GM10266 (cell line): ENCODE data around the gene RHCG.

Source experiments
- DNase-seq: peaks from one replicate; pipeline ENCODE4 v3.0.0; 2012; ENCODE audit errors: extremely low spot score
- TF ChIP-seq, protein P1 (sequence below): IDR thresholded peaks from 2 replicates; pipeline ENCODE4 v1.5.1; 2012; ENCODE audit warnings: mild to moderate bottlenecking, low read depth; ENCODE audit not compliant: control insufficient read depth, insufficient read depth; ENCODE audit errors: missing control alignments

Gene RHCG

GRCh38 chr15:89496155-89497098 lies at the start of gene RHCG:
RHCG (minus strand) TSS chr15:89496583; CDS start chr15:89496544, 39 bp downstream.
- DNase-seq, result no peak
- TF ChIP-seq, protein P1, sequence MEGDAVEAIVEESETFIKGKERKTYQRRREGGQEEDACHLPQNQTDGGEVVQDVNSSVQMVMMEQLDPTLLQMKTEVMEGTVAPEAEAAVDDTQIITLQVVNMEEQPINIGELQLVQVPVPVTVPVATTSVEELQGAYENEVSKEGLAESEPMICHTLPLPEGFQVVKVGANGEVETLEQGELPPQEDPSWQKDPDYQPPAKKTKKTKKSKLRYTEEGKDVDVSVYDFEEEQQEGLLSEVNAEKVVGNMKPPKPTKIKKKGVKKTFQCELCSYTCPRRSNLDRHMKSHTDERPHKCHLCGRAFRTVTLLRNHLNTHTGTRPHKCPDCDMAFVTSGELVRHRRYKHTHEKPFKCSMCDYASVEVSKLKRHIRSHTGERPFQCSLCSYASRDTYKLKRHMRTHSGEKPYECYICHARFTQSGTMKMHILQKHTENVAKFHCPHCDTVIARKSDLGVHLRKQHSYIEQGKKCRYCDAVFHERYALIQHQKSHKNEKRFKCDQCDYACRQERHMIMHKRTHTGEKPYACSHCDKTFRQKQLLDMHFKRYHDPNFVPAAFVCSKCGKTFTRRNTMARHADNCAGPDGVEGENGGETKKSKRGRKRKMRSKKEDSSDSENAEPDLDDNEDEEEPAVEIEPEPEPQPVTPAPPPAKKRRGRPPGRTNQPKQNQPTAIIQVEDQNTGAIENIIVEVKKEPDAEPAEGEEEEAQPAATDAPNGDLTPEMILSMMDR, result peak; percentile 33

- no peak for DNase-seq
- TF ChIP-seq, protein P1, result no peak
Observed at GRCh38 chr15:89543389-89543788, 47.0 kb upstream of the RHCG start.

DNA sequence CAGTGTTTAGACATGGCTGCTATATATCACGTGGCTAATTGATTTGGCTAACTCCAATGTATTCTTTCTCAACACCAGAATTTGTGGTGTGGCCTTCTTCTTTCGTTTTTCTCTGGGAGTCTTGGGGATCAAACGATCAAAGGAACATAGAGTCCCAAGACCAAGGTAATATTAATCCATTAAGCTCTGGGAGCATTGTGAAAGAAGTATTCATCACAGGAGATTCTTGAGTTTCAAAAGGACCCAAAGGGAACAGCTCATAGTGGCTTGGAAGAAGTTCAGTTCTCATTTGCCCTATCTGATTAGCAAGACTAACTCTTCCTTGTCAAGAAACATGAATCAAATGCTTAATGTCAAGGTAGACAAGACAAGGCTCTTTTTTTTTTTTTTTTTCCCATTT lies 46.0 kb upstream of the RHCG start:
- TF ChIP-seq, protein P1, result no peak
- no peak for DNase-seq

DNA sequence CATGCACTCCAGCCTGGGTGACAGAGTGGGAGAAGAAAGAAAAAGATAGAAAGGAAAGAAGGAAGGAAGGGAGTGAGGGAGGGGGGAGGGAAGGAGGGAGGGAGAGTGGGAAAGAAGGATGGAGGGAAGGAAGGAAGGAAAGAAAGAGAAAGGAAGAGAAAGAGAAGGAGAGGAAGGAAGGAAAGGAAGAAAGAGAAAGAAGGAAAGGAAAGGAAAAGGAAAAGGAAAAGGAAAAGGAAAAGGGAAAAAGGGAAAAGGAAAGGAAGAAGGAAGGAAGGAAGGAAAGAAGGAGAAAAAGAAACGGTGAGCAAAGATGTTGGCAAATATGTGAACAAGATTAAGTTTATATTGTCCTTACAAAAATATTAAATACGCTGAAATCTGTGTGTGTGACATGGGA lies 42.6 kb upstream of the RHCG start:
- no peak for DNase-seq
- TF ChIP-seq, protein P1, result no peak

- TF ChIP-seq, protein P1, result no peak
- DNase-seq, result no peak
Observed at GRCh38 chr15:89533861-89534544, 37.6 kb upstream of the RHCG start.

GRCh38 chr15:89531796-89532537 lies 35.6 kb upstream of the RHCG start:
- no peak for DNase-seq
- TF ChIP-seq, protein P1, result no peak
